B cell (primary cell): ENCODE data around the gene TANK. TPM values are rescaled to one million over a fixed set of nuclear protein-coding genes. Genes with fewer than 3 reads are reported as not detected.
A peak's percentile ranks its signal among the peaks of the same experiment; 100 is the strongest.

Source experiments
- ATAC-seq: fragments of 200-7000 bp; cut with Tn5 transposase; one replicate; pipeline ENCODE4 v1.10.0; 2021; ENCODE audit warnings: low read depth, mild to moderate bottlenecking, moderate number of reproducible peaks, moderate library complexity
- CTCF ChIA-PET: fragments of 350-600 bp; sonication (Branson Sonifier 250); formaldehyde crosslinking; loops from one replicate; lab custom pipeline; 2021; ENCODE audit warnings: antibody characterized with exemption, inconsistent platforms; lab: Charles Lee
- POLR2A ChIA-PET: fragments of 350-600 bp; sonication (Branson Sonifier 250); formaldehyde crosslinking; loops from one replicate; lab custom pipeline; 2021; ENCODE audit warnings: antibody characterized with exemption; lab: Charles Lee
- DNase-seq: peaks from one replicate; pipeline ENCODE4 v3.0.0; 2013
- H2AFZ ChIP-seq: 2 replicates; pipeline ENCODE4 v1.6.1; 2012; ENCODE audit warnings: mild to moderate bottlenecking, low read depth, low read length; ENCODE audit not compliant: insufficient read depth, poor library complexity, severe bottlenecking
- H3K27ac ChIP-seq, 2 donors: 1 replicate in 1 of 2; 2 replicates in 1 of 2; pipeline ENCODE4 v1.5.1; 2012 to 2013; ENCODE audit warnings: low read length in 2 of 2, mild to moderate bottlenecking in 2 of 2, moderate library complexity in 1 of 2
- H3K27me3 ChIP-seq, 4 experiments: fragments of 200-600 bp in 1 of 4; sonication (generic) in 1 of 4; replicated peaks in 1 of 4; 1 replicate in 2 of 4; 2 replicates in 2 of 4; pipeline versions ENCODE4 v1.6.1 to v1.7.0; 2013 to 2016; ENCODE audit warnings: low read length in 3 of 4, mild to moderate bottlenecking in 2 of 4, mixed read lengths in 1 of 4, moderate library complexity in 1 of 4; ENCODE audit not compliant: insufficient read depth in 4 of 4, control insufficient read depth in 3 of 4; ENCODE audit errors: control extremely low read depth in 1 of 4
- H3K36me3 ChIP-seq, 2 experiments: replicated peaks in 1 of 2; 1 replicate in 1 of 2; 2 replicates in 1 of 2; pipeline versions ENCODE4 v1.6.1 to v1.7.1; 2013; ENCODE audit warnings: low read length in 1 of 2; ENCODE audit not compliant: insufficient read depth in 2 of 2, control insufficient read depth in 1 of 2; ENCODE audit errors: control extremely low read depth in 1 of 2, extremely low read depth in 1 of 2
- H3K4me1 ChIP-seq, 2 donors: fragments of 200-600 bp in 1 of 2; sonication (generic) in 1 of 2; 1 replicate in 1 of 2; 2 replicates in 1 of 2; pipeline versions ENCODE4 v1.5.1 to v1.6.1; 2013 to 2017; ENCODE audit warnings: low read length in 2 of 2; ENCODE audit not compliant: control insufficient read depth in 2 of 2, insufficient read depth in 2 of 2
- H3K4me2 ChIP-seq: replicated peaks from 2 replicates; pipeline ENCODE3; 2012; ENCODE audit warnings: mild to moderate bottlenecking, low read depth, low read length; ENCODE audit not compliant: poor library complexity, severe bottlenecking
- H3K4me3 ChIP-seq, 5 experiments: fragments of 200-600 bp in 1 of 5; sonication (generic) in 1 of 5; 1 replicate in 3 of 5; 2 replicates in 2 of 5; pipeline versions ENCODE4 v1.5.1 to v1.7.0; 2011 to 2016; ENCODE audit warnings: low read length in 4 of 5, mild to moderate bottlenecking in 4 of 5, low read depth in 2 of 5, control low read depth in 1 of 5, moderate library complexity in 1 of 5; ENCODE audit not compliant: insufficient read depth in 1 of 5; ENCODE audit errors: control extremely low read depth in 1 of 5, extremely low read depth in 1 of 5
- H3K79me2 ChIP-seq: fragments of 200-600 bp; sonication (generic); one replicate; pipeline ENCODE4 v1.6.0; 2016; ENCODE audit warnings: low read length; ENCODE audit not compliant: control insufficient read depth, insufficient read depth
- H3K9ac ChIP-seq: fragments of 200-600 bp; sonication (generic); 2 replicates; pipeline ENCODE4 v1.6.1; 2017; ENCODE audit warnings: mild to moderate bottlenecking, low read length, moderate library complexity
- H3K9me3 ChIP-seq, 3 donors: one replicate each; pipeline versions ENCODE4 v1.6.1 to v1.7.1; 2013; ENCODE audit warnings: low read length in 2 of 3; ENCODE audit not compliant: control insufficient read depth in 2 of 3, insufficient read depth in 1 of 3; ENCODE audit errors: control extremely low read depth in 1 of 3
- H4K20me1 ChIP-seq: 2 replicates; pipeline ENCODE4 v1.6.0; 2012; ENCODE audit warnings: mild to moderate bottlenecking, low read length; ENCODE audit not compliant: insufficient read depth, control insufficient read depth, poor library complexity, severe bottlenecking
- H3K27ac Mint-ChIP-seq: one replicate; pipeline ENCODE4 v1.8.0; 2021; ENCODE audit warnings: mixed read lengths
- H3K27me3 Mint-ChIP-seq: one replicate; pipeline ENCODE4 v1.8.0; 2021; ENCODE audit warnings: mixed read lengths
- H3K4me1 Mint-ChIP-seq: one replicate; pipeline ENCODE4 v1.8.0; 2021; ENCODE audit warnings: mixed read lengths
- H3K4me3 Mint-ChIP-seq: one replicate; pipeline ENCODE4 v1.8.0; 2021; ENCODE audit warnings: mixed read lengths
- H3K9me3 Mint-ChIP-seq: one replicate; pipeline ENCODE4 v1.8.0; 2022; ENCODE audit warnings: mixed read lengths; ENCODE audit not compliant: insufficient read depth
- CTCF ChIP-seq: fragments of 200-600 bp; IDR thresholded peaks from one replicate; pipeline ENCODE4 v1.8.0; 2022; ENCODE audit warnings: antibody characterized with exemption, mild to moderate bottlenecking
- EZH2 ChIP-seq: IDR thresholded peaks from 2 replicates; pipeline ENCODE4 v1.6.1; 2012; ENCODE audit warnings: borderline replicate concordance, low read depth, mild to moderate bottlenecking, moderate library complexity, low read length; ENCODE audit not compliant: insufficient read depth, poor library complexity, severe bottlenecking
- WGBS: methylation state at CpG from one replicate; pipeline ENCODE4 v1.1.5; 2013; ENCODE audit warnings: missing lambda C conversion rate; ENCODE audit not compliant: insufficient coverage; 5-methylcytosine and 5-hydroxymethylcytosine counted together
- intact Hi-C: fragments of 100-400 bp; cut with micrococcal nuclease; formaldehyde crosslinking; loops from one replicate; pipeline ENCODE4 v1.10.0; 2022
- polyA plus RNA-seq: library from polyadenylated mRNA; depleted of rRNA; stranded (reverse); fragments of >200 nt; gene quantifications from 2 replicates; pipeline ENCODE4 v1.2.3, GENCODE V29; 2012
- total RNA-seq, 2 donors: library from RNA; stranded (reverse); fragments of 120-200 nt in 1 of 2; gene quantifications; 1 replicate in 1 of 2; 2 replicates in 1 of 2; pipeline versions ENCODE4 v1.2.3 to v1.2.4, GENCODE V29; 2013 to 2022

The TANK gene
- total and polyA plus RNA-seq, 2 donors (not counting 1 experiment from before 2014, with no cell fraction given) = 62.4 to 179 TPM

- TF ChIP-seq EZH2 = no peak
- Histone ChIP-seq H3K27me3 (no peaks in the 10 kb centered on the region), H3K4me1 (peaks cover 18 to 31% of the 10 kb centered on the region in 2 donors), H4K20me1 (peaks cover 7% of the 10 kb centered on the region), H3K36me3 (no peaks in the 10 kb centered on the region), H3K27ac (peak overlapping the region; percentile 97 to 100), H3K9ac (peak overlapping the region; percentile 94), H3K79me2 (peaks cover 70% of the 10 kb centered on the region), H3K4me2 (peak overlapping the region; percentile 86), H3K4me3 (peak overlapping the region in 4 of 5 experiments; percentile 46 to 92 (median 58)), H2AFZ (peak overlapping the region; percentile 59), H3K9me3 (no peaks in the 10 kb centered on the region)
- ChIA-PET CTCF (interaction anchor here (0.8 to 2.8 kb wide), 4 partner anchors 14 to 72 kb away, joined by 3 to 22 read pairs (median 3); no protein-coding TSS in a partner anchor), POLR2A (interaction anchor here (0.9 to 1.8 kb wide), 2 partner anchors 17 to 25 kb away, joined by 4 to 9 read pairs; partner anchors contain the start of gene TANK)
- DNase-seq (no peak), ATAC-seq (no peak)
- Mint-ChIP-seq H3K9me3 (peaks cover 1% of the 10 kb centered on the region), H3K4me3 (peak overlapping the region; percentile 99), H3K27me3 (no peaks in the 10 kb centered on the region), H3K4me1 (peaks cover 45% of the 10 kb centered on the region), H3K27ac (peak overlapping the region; percentile 97)
- intact Hi-C loops = loop anchor here (1.0 to 5.0 kb wide), 8 partner anchors 8 to 1424 kb away; partner anchors contain the start of genes MARCHF7 and TANK
- WGBS = 6% methylated on average over 2 of the region's 4 CpGs
Observed at GRCh38 chr2:161135951-161136593, 24.2 kb upstream of the TANK start.

DNA sequence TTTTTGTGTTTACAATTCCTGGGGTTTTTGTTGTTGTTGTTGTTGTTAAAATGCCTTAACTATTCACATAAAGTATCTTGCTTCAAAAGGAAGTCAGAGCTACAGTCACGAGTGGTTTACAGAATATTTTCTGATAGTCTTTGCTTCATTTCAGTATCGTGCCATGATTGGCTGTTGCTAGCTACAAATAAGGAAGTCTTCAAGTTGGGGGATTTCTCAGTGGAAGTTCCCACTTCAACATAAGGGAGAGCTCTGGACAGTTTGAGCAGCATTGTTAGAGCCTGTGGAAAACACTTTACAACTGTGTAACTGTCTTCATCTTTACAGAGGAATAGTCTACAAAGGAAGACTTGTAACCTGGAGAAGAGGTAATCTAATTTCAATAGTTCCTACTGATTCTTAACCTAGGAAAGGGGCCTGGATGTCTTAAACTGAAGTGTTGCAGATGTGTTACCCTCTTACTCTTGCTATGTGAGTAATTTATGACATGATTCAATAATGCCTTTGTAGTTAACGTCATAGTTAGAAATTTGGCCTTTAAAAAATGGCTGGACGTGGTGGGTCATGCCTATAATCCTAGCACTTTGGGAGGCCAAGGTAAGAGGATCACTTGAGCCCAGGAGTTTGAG lies 23.4 kb upstream of the TANK start:
- H3K36me3 ChIP-seq = peaks cover 0 to 2% of the 10 kb centered on the region in 2 experiments
- peak overlapping the region; percentile 99 for H3K4me3 Mint-ChIP-seq
- peak; percentile 94 for ATAC-seq
- peak; percentile 93 for DNase-seq
- POLR2A ChIA-PET = interaction anchor here (0.9 to 1.8 kb wide), 2 partner anchors 17 to 24 kb away, joined by 4 to 9 read pairs; partner anchors contain the start of gene TANK
- peak overlapping the region; percentile 62 to 94 (median 79) for H3K4me3 ChIP-seq
- no peaks in the 10 kb centered on the region for H3K27me3 ChIP-seq
- no peak for TF ChIP-seq CTCF
- no peak for TF ChIP-seq EZH2
- intact Hi-C loops = loop anchor here (1.0 to 5.0 kb wide), 8 partner anchors 9 to 1425 kb away; partner anchors contain the start of genes MARCHF7 and TANK
- peaks cover 53% of the 10 kb centered on the region for H3K4me1 Mint-ChIP-seq
- peaks cover 23 to 35% of the 10 kb centered on the region in 2 donors for H3K4me1 ChIP-seq
- peak overlapping the region; percentile 59 for H2AFZ ChIP-seq
- H3K27ac ChIP-seq = peak overlapping the region; percentile 97 to 100
- peak overlapping the region; percentile 94 for H3K9ac ChIP-seq
- H3K27ac Mint-ChIP-seq = peak overlapping the region; percentile 97
- no peaks in the 10 kb centered on the region for H3K27me3 Mint-ChIP-seq
- H4K20me1 ChIP-seq = peaks cover 14% of the 10 kb centered on the region
- no peaks in the 10 kb centered on the region for H3K9me3 ChIP-seq
- H3K9me3 Mint-ChIP-seq = peaks cover 5% of the 10 kb centered on the region
- CTCF ChIA-PET = interaction anchor here (0.8 to 2.8 kb wide), 2 partner anchors 47 to 72 kb away, joined by 3 to 22 read pairs; no protein-coding TSS in a partner anchor
- peaks cover 77% of the 10 kb centered on the region for H3K79me2 ChIP-seq
- peak overlapping the region; percentile 86 for H3K4me2 ChIP-seq
- WGBS = 0% methylated on average over 1 of the region's 4 CpGs
